Urinary bladder (tissue), 4 donors: ENCODE results near the gene PCP2. TPM values are rescaled to one million over a fixed set of nuclear protein-coding genes. Genes with fewer than 3 reads are reported as not detected.

Experiments
- DNase-seq: peaks from one replicate; pipeline ENCODE4 v3.0.0-alpha.2; 2015; ENCODE audit errors: extremely low spot score
- H3K27ac ChIP-seq: one replicate; pipeline ENCODE4 v1.5.1; 2013; ENCODE audit warnings: low read depth, mild to moderate bottlenecking, moderate library complexity
- H3K36me3 ChIP-seq: one replicate; pipeline ENCODE4 v1.6.1; 2013; ENCODE audit warnings: mild to moderate bottlenecking, moderate library complexity; ENCODE audit not compliant: insufficient read depth
- H3K4me1 ChIP-seq: one replicate; pipeline ENCODE4 v1.6.1; 2013; ENCODE audit warnings: mild to moderate bottlenecking, moderate library complexity; ENCODE audit not compliant: insufficient read depth
- H3K4me3 ChIP-seq: one replicate; pipeline ENCODE4 v1.5.1; 2013; ENCODE audit warnings: low read depth, low read length
- WGBS: extraction: QIAGEN DNeasy Blood & Tissue Kit; methylation state at CpG from one replicate; pipeline ENCODE4 v1.1.7; 2013; 5-methylcytosine and 5-hydroxymethylcytosine counted together
- polyA plus RNA-seq: library from polyadenylated mRNA; stranded (reverse); fragments of 200-250 nt; gene quantifications from one replicate; pipeline ENCODE4 v1.2.3, GENCODE V29; 2013
- total RNA-seq: library from RNA; depleted of rRNA; stranded (reverse); fragments of >200 nt; gene quantifications from one replicate; pipeline ENCODE4 v1.2.3, GENCODE V29; 2014
- donor health status: healthy with polysubstance abuse.
- donor health status: healthy.

PCP2 gene
- total RNA-seq, result not detected
- polyA plus RNA-seq, result 0.19 TPM

DNA sequence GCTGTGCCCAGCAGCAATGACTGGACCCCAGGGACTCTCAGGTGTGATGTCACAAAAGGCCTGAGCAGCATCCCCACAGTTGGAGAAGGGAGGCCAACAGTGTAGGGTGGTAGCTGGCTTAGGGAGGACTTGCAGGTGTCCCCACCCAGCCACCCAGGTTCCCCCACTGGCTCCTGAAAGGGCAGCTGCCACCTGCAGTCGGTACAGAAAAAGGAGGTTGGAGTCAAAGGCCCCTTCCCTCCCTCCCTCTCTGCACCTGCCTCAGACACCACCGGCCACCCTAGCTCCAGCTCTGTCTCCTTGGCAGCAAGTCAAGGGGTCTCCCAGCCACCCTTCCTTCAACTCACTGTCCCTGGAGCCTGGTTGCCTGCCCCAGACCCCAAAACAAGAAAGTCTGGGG is at the start of gene PCP2:
Gene PCP2, minus strand, starts transcription at position 22 of the 400 bp plus-strand sequence. CDS start 262 bp downstream, outside the sequence.
- Histone ChIP-seq H3K27ac (no peak within 1 kb of the TSS), H3K4me3 (no peak within 1 kb of the TSS), H3K36me3 (no peaks in the 10 kb centered on the region), H3K4me1 (no peaks in the 10 kb centered on the region)
- WGBS, result 48% methylated on average over 2 of the region's 2 CpGs
- no peak for DNase-seq

- 71% methylated on average over 74 of the region's 74 CpGs for WGBS
- DNase-seq, result no peak
- Histone ChIP-seq H3K27ac (no peak overlapping the region), H3K4me1 (no peaks in the 10 kb centered on the region), H3K4me3 (no peak overlapping the region), H3K36me3 (no peaks in the 10 kb centered on the region)
These were observed 48.8 kb upstream of the PCP2 start for GRCh38 chr19:7682175-7682855.

DNA sequence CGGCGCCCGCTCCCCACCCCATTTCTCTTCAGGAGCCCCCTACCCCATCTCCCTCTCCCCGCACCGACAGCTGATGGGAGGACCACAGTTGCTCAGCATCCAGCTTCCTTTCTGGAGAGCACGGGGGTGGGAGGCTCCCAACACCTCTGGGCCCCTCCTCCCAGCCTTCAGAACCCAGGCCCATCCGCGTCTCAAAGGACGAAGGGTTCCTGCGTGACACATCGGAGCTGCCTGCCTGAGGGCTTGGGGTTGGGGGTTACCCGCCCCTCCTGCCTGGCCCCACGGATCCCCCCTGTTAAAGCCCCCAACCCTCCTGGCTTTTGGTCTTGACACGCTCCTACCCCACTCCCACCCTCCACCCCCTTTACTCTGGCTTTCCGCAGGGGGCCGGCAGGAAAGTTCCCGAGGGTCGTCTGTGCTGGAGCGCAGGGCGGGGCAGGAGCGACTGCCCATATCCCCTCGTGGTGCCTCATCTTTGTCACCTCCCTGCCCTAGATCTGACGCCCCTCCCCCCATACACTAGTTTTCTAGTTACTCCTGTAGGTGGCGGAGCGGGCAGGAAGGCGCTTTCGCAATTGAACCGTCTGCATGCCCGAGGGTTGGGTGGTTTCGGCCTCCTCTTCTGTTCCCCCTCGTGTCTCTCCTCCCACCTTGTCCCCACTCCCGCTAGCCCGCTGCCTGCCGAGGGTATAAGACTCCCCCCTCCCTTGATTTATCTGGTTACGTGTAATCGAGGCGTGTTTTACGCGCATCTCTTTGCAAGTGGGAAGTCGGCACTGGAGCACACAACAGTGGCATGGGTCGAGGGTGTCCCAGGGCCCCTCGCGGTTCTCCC is 48.0 kb upstream of the PCP2 start:
- Histone ChIP-seq H3K36me3 (no peaks in the 10 kb centered on the region), H3K27ac (no peak overlapping the region), H3K4me1 (no peaks in the 10 kb centered on the region), H3K4me3 (peak overlapping the region; percentile 95)
- DNase-seq, result peak; percentile 36
- WGBS, result 4% methylated on average over 43 of the region's 43 CpGs

DNA sequence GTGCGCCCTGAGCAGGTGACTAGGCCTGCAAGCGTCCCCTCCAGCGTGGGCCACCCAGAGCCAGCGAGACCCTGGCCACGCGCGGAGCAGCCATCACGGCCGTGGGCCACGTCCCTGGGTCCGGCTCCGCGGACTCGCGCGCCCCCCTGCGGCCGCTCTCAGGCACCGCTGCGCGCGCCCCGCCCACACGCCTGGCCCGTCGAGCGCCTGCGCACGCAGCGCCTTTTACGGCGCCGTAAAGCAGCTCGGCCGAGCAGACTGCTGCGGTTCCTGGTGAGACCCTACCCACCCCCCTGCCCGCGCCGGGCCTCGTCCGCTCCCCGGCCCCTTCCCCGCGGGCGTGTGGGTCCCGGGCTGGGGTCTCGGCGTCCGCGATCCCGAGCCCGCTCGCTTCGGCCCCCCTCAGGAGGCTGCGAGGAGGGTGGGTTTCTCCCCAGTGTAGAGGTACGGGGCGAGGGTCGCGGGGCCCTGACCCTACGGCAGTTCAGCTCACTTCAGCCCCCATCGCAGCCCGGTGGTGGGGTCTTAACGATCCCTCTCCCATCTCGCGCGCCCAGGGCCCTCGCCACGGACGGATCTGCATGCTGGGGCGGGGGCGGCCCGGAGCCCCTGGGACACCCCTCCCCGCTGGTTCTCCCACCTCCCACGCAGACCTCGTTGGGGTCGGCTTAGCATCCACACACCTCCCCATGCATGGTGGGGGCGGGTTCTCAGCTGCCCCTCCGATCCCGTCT is 47.3 kb upstream of the PCP2 start, which contains the start of gene TRAPPC5:
Gene TRAPPC5, plus strand, starts transcription at position 228 of the 734 bp plus-strand sequence. CDS start 1,421 bp downstream, outside the sequence.
- Histone ChIP-seq H3K36me3 (no peaks in the 10 kb centered on the region), H3K4me3 (peak within 1 kb of the TSS; percentile 95), H3K27ac (peak within 1 kb of the TSS; percentile 79), H3K4me1 (no peaks in the 10 kb centered on the region)
- peak; percentile 41 for DNase-seq
- under 1% methylated on average over 79 of the region's 79 CpGs for WGBS

GRCh38 chr19:7679771-7680605 is 46.5 kb upstream of the PCP2 start:
- Histone ChIP-seq H3K4me3 (no peak overlapping the region), H3K4me1 (no peaks in the 10 kb centered on the region), H3K27ac (no peak overlapping the region), H3K36me3 (no peaks in the 10 kb centered on the region)
- WGBS, result 46% methylated on average over 22 of the region's 22 CpGs
- no peak for DNase-seq

- 54% methylated on average over 30 of the region's 30 CpGs for WGBS
- Histone ChIP-seq H3K36me3 (no peaks in the 10 kb centered on the region), H3K4me1 (no peaks in the 10 kb centered on the region), H3K4me3 (no peak overlapping the region), H3K27ac (no peak overlapping the region)
- DNase-seq, result no peak
These were observed 45.6 kb upstream of the PCP2 start for GRCh38 chr19:7678971-7679751.

GRCh38 chr19:7677669-7678311 is 44.3 kb upstream of the PCP2 start:
- Histone ChIP-seq H3K4me1 (no peaks in the 10 kb centered on the region), H3K36me3 (no peaks in the 10 kb centered on the region), H3K27ac (no peak overlapping the region), H3K4me3 (no peak overlapping the region)
- DNase-seq, result no peak
- WGBS, result 58% methylated on average over 12 of the region's 12 CpGs

GRCh38 chr19:7676854-7677253 is 43.3 kb upstream of the PCP2 start, which contains the start of gene MCEMP1:
Gene MCEMP1 (plus strand): TSS chr19:7677090. CDS start chr19:7677121, 31 bp downstream.
- no peak within 1 kb of the TSS for H3K27ac ChIP-seq
- no peaks in the 10 kb centered on the region for H3K4me1 ChIP-seq
- DNase-seq, result no peak
- H3K36me3 ChIP-seq, result no peaks in the 10 kb centered on the region
- no peak within 1 kb of the TSS for H3K4me3 ChIP-seq
- WGBS, result 44% methylated on average over 10 of the region's 10 CpGs

- no peaks in the 10 kb centered on the region for H3K4me1 ChIP-seq
- no peak for DNase-seq
- no peak overlapping the region for H3K4me3 ChIP-seq
- WGBS, result 36% methylated on average over 7 of the region's 7 CpGs
- no peak overlapping the region for H3K27ac ChIP-seq
- H3K36me3 ChIP-seq, result no peaks in the 10 kb centered on the region
These were observed 42.9 kb upstream of the PCP2 start for GRCh38 chr19:7676376-7676775.

- Histone ChIP-seq H3K4me3 (no peak overlapping the region), H3K36me3 (no peaks in the 10 kb centered on the region), H3K4me1 (no peaks in the 10 kb centered on the region), H3K27ac (no peak overlapping the region)
- DNase-seq, result no peak
- 49% methylated on average over 21 of the region's 21 CpGs for WGBS
These were observed 40.8 kb upstream of the PCP2 start for GRCh38 chr19:7674010-7675005.

- DNase-seq, result no peak
- H3K4me1 ChIP-seq, result no peaks in the 10 kb centered on the region
- no peaks in the 10 kb centered on the region for H3K36me3 ChIP-seq
- 42% methylated on average over 9 of the region's 9 CpGs for WGBS
- H3K27ac ChIP-seq, result no peak overlapping the region
- no peak overlapping the region for H3K4me3 ChIP-seq
These were observed 39.0 kb upstream of the PCP2 start for GRCh38 chr19:7672522-7672921.
